ENCODE measurements around the gene STEAP4. TPM values are rescaled to one million over a fixed set of nuclear protein-coding genes. Genes with fewer than 3 reads are reported as not detected.

The STEAP4 gene
- total RNA-seq, 1 donor from 2014 or later: not detected

- Mint-ChIP-seq H3K27me3 (no peaks in the 10 kb centered on the region), H3K9me3 (ENCODE audit: low read depth) (no peaks in the 10 kb centered on the region), H3K4me1 (ENCODE audit: low read depth) (peaks cover 14% of the 10 kb centered on the region), H3K4me3 (ENCODE audit: low read depth) (no peak overlapping the region), H3K36me3 (ENCODE audit: insufficient read depth) (no peaks in the 10 kb centered on the region), H3K27ac (no peak overlapping the region)
- TF ChIP-seq CTCF (IDR thresholded peaks at IDR 0.05; ENCODE audit: unreplicated experiment): no peak
- DNase-seq (ENCODE audit: low spot score, unreplicated experiment): no peak
These were observed 39.7 kb upstream of the STEAP4 start for GRCh38 chr7:88346357-88346756.

- H3K4me1 Mint-ChIP-seq (ENCODE audit: low read depth): peaks cover 14% of the 10 kb centered on the region
- TF ChIP-seq CTCF (IDR thresholded peaks at IDR 0.05; ENCODE audit: unreplicated experiment): peak; percentile 77
- H3K36me3 Mint-ChIP-seq (ENCODE audit: insufficient read depth): no peaks in the 10 kb centered on the region
- no peaks in the 10 kb centered on the region for H3K9me3 Mint-ChIP-seq (ENCODE audit: low read depth)
- no peaks in the 10 kb centered on the region for H3K27me3 Mint-ChIP-seq
- H3K4me3 Mint-ChIP-seq (ENCODE audit: low read depth): no peak overlapping the region
- no peak overlapping the region for H3K27ac Mint-ChIP-seq
- DNase-seq (ENCODE audit: low spot score, unreplicated experiment): peak; percentile 30
These were observed 38.5 kb upstream of the STEAP4 start for GRCh38 chr7:88344956-88345832.

- no peaks in the 10 kb centered on the region for H3K9me3 Mint-ChIP-seq (ENCODE audit: low read depth)
- H3K27me3 Mint-ChIP-seq: no peaks in the 10 kb centered on the region
- H3K4me1 Mint-ChIP-seq (ENCODE audit: low read depth): peaks cover 18% of the 10 kb centered on the region
- no peak for DNase-seq (ENCODE audit: low spot score, unreplicated experiment)
- no peak overlapping the region for H3K27ac Mint-ChIP-seq
- no peaks in the 10 kb centered on the region for H3K36me3 Mint-ChIP-seq (ENCODE audit: insufficient read depth)
- no peak for TF ChIP-seq CTCF (IDR thresholded peaks at IDR 0.05; ENCODE audit: unreplicated experiment)
- H3K4me3 Mint-ChIP-seq (ENCODE audit: low read depth): no peak overlapping the region
These were observed 37.6 kb upstream of the STEAP4 start for GRCh38 chr7:88344271-88344670.

GRCh38 chr7:88339195-88339922 lies 32.7 kb upstream of the STEAP4 start:
- no peaks in the 10 kb centered on the region for H3K36me3 Mint-ChIP-seq (ENCODE audit: insufficient read depth)
- no peak for TF ChIP-seq CTCF (IDR thresholded peaks at IDR 0.05; ENCODE audit: unreplicated experiment)
- no peaks in the 10 kb centered on the region for H3K9me3 Mint-ChIP-seq (ENCODE audit: low read depth)
- no peak for DNase-seq (ENCODE audit: low spot score, unreplicated experiment)
- H3K27ac Mint-ChIP-seq: no peak overlapping the region
- peaks cover 6% of the 10 kb centered on the region for H3K4me1 Mint-ChIP-seq (ENCODE audit: low read depth)
- H3K27me3 Mint-ChIP-seq: peaks cover 3% of the 10 kb centered on the region
- H3K4me3 Mint-ChIP-seq (ENCODE audit: low read depth): no peak overlapping the region

GRCh38 chr7:88338503-88338902 lies 31.8 kb upstream of the STEAP4 start:
- Mint-ChIP-seq H3K4me3 (ENCODE audit: low read depth) (no peak overlapping the region), H3K27me3 (peaks cover 3% of the 10 kb centered on the region), H3K27ac (no peak overlapping the region), H3K36me3 (ENCODE audit: insufficient read depth) (no peaks in the 10 kb centered on the region), H3K9me3 (ENCODE audit: low read depth) (no peaks in the 10 kb centered on the region), H3K4me1 (ENCODE audit: low read depth) (peaks cover 6% of the 10 kb centered on the region)
- DNase-seq (ENCODE audit: low spot score, unreplicated experiment): no peak
- no peak for TF ChIP-seq CTCF (IDR thresholded peaks at IDR 0.05; ENCODE audit: unreplicated experiment)

All from progenitor cell of endocrine pancreas (in vitro differentiated cells).